ENCODE results near the gene UCK1. TPM values are rescaled to one million over a fixed set of nuclear protein-coding genes. Genes with fewer than 3 reads are reported as not detected.
A peak's percentile ranks its signal among the peaks of the same experiment; 100 is the strongest.

UCK1 gene
- total and polyA plus RNA-seq, 2 experiments from 2014 or later = 22.2 to 36.8 TPM

DNA sequence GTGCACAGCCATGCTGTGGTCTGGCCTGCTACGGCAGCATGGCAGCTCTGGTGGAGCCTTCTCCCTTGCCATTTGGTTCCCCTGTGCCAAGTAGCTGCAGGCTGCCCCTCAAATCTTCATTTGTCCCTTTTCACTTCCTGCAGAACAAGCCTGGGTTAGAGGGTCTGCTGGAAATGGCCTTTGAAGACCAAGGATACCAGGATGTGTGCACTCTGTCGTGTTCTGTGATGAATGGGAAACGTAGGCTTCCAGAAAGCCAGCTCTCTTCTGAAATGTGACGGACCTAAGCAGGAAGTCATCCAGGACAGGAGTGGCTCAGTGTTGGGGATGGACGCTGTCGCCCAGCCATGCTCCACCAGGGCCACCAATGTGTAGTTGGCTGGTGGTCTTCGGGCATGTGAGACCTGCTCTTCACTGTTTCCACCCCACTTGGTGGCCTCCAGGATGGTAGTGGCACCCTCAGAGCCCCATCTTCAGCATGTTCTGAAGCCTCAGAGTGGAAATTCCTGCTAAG, 31.8 kb downstream of the UCK1 start:
- Histone ChIP-seq H3K9me3 (ENCODE audit: low read depth) (no peaks in the 10 kb centered on the region), H3K9me2 (replicated peaks; ENCODE audit: insufficient read depth) (no peaks in the 10 kb centered on the region), H3K4me1 (ENCODE audit: insufficient read depth) (peaks cover 9% of the 10 kb centered on the region), H3K4me3 (no peak overlapping the region), H3K36me3 (replicated peaks; ENCODE audit: insufficient read depth, low read depth) (no peaks in the 10 kb centered on the region), H3K79me2 (peaks cover 10% of the 10 kb centered on the region), H2AFZ (no peak overlapping the region), H3K4me2 (no peak overlapping the region), H3K27me3 (no peaks in the 10 kb centered on the region), H3K27ac (no peak overlapping the region), H4K20me1 (ENCODE audit: insufficient read depth, poor library complexity, severe bottlenecking) (no peaks in the 10 kb centered on the region)
- TF ChIP-seq CTCF (IDR thresholded peaks at IDR 0.05; ENCODE audit: poor library complexity) = no peak
- TF ChIP-seq EZH2phosphoT487 (IDR thresholded peaks at IDR 0.05; ENCODE audit: low read depth, severe bottlenecking, unreplicated experiment) = no peak
- TF ChIP-seq EZH2 (IDR thresholded peaks at IDR 0.05; ENCODE audit: borderline replicate concordance) = no peak
- DNase-seq (ENCODE audit: low spot score) = no peak
- whole genome bisulfite sequencing (ENCODE audit: low lambda C conversion rate, missing lambda C conversion rate) = 95% methylated on average over 7 of the region's 7 CpGs

DNA sequence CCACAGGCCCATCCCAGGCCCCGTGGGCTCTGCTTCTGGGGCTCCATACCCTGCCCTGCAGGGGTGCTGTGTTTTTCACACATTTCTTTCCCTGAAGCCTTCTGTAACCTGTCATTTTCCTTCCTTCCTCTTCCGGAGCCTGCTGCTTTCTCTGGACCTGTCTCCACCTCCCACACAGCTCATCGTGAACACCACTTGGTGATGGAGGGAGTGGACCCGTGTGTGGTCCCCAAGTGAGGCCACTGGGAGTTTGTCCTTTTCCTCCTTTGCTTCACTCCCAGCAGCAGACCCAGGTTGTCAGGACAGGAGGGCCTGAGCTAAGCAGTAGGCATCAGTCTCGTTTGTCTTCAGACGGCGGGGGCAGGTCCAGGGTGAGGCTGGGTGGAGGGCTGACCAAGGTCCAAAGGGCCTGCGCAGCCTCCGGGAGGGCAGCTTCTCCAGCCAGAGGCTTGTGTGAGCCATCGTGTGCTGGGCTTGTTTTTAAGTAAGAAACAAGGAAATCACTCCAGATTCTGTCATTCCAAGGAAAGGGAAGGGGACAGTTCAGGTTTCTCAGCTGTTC, 34.1 kb downstream of the UCK1 start:
- 76% methylated on average over 10 of the region's 10 CpGs for WGBS (ENCODE audit: low lambda C conversion rate, missing lambda C conversion rate)
- Histone ChIP-seq H4K20me1 (ENCODE audit: insufficient read depth, poor library complexity, severe bottlenecking) (no peaks in the 10 kb centered on the region), H3K4me2 (no peak overlapping the region), H2AFZ (no peak overlapping the region), H3K9me3 (ENCODE audit: low read depth) (no peaks in the 10 kb centered on the region), H3K4me3 (no peak overlapping the region), H3K9me2 (replicated peaks; ENCODE audit: insufficient read depth) (no peaks in the 10 kb centered on the region), H3K4me1 (ENCODE audit: insufficient read depth) (no peaks in the 10 kb centered on the region), H3K27me3 (no peaks in the 10 kb centered on the region), H3K36me3 (replicated peaks; ENCODE audit: insufficient read depth, low read depth) (no peaks in the 10 kb centered on the region), H3K27ac (peak overlapping the region; percentile 66), H3K79me2 (peaks cover 2% of the 10 kb centered on the region)
- no peak for TF ChIP-seq EZH2phosphoT487 (IDR thresholded peaks at IDR 0.05; ENCODE audit: low read depth, severe bottlenecking, unreplicated experiment)
- no peak for TF ChIP-seq CTCF (IDR thresholded peaks at IDR 0.05; ENCODE audit: poor library complexity)
- peak; percentile 65 for DNase-seq (ENCODE audit: low spot score)

DNA sequence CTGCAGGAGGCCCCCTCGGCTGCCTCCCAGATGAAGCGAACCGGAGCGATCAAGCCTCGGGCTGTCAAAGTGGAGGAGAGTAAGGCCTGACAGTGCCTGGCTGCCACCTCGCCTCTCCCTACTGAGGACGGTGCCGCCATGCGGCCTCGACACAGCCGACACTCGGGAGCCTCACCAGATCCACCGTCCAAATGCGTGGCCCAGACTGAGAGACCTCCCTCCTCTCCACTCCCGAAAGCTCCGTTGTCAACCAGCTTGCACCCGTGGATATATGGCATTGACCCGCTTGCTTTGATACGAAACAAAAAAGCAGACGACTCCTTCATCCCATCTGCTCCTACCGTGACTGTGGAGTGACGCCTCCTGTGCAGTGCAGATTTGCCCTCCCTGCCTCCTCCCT, 35.3 kb downstream of the UCK1 start:
- no peaks in the 10 kb centered on the region for H4K20me1 ChIP-seq (ENCODE audit: insufficient read depth, poor library complexity, severe bottlenecking)
- H2AFZ ChIP-seq = no peak overlapping the region
- 96% methylated on average over 22 of the region's 22 CpGs for WGBS (ENCODE audit: low lambda C conversion rate, missing lambda C conversion rate)
- no peak overlapping the region for H3K4me3 ChIP-seq
- H3K79me2 ChIP-seq = peaks cover 8% of the 10 kb centered on the region
- no peaks in the 10 kb centered on the region for H3K9me3 ChIP-seq (ENCODE audit: low read depth)
- no peak overlapping the region for H3K27ac ChIP-seq
- H3K9me2 ChIP-seq (replicated peaks; ENCODE audit: insufficient read depth) = no peaks in the 10 kb centered on the region
- no peaks in the 10 kb centered on the region for H3K27me3 ChIP-seq
- H3K4me1 ChIP-seq (ENCODE audit: insufficient read depth) = no peaks in the 10 kb centered on the region
- TF ChIP-seq EZH2 (IDR thresholded peaks at IDR 0.05; ENCODE audit: borderline replicate concordance) = no peak
- no peak for TF ChIP-seq CTCF (IDR thresholded peaks at IDR 0.05; ENCODE audit: poor library complexity)
- TF ChIP-seq EZH2phosphoT487 (IDR thresholded peaks at IDR 0.05; ENCODE audit: low read depth, severe bottlenecking, unreplicated experiment) = no peak
- H3K4me2 ChIP-seq = no peak overlapping the region
- DNase-seq (ENCODE audit: low spot score) = no peak
- H3K36me3 ChIP-seq (replicated peaks; ENCODE audit: insufficient read depth, low read depth) = no peaks in the 10 kb centered on the region
